GM19035 (cell line): ENCODE measurements around the gene STAT5B.
A peak's percentile ranks its signal among the peaks of the same experiment; 100 is the strongest.
"Not testable (repeated sequence)": the region's sequence is repeated elsewhere in the genome, so short reads cannot be mapped to it uniquely, and the experiment has no call there.

Experiments
- ATAC-seq: cut with Tn5 transposase; IDR thresholded peaks from one replicate; pipeline ENCODE4 v1.9.1; 2021; ENCODE audit not compliant: unreplicated experiment

STAT5B gene

DNA sequence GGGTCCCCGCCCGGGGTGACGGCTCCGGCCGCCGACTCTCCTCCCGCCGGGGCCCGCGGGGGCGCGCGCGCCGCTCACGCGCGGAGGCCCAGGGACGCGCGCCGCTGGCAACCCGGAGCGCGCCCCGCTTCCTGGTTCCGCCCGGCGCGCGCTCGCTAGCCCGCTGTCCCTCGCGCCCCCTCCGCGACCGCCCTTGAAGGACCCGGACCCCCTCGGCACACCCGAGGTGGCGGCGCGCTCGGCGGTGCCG, at the start of gene STAT5B:
Gene STAT5B (minus strand): TSS at position 33 of the 250 bp plus-strand sequence. CDS start 44,264 bp downstream, outside the sequence.
- peak; percentile 62 for ATAC-seq

GRCh38 chr17:42325026-42325425, 48.8 kb upstream of the STAT5B start:
- ATAC-seq: no peak

DNA sequence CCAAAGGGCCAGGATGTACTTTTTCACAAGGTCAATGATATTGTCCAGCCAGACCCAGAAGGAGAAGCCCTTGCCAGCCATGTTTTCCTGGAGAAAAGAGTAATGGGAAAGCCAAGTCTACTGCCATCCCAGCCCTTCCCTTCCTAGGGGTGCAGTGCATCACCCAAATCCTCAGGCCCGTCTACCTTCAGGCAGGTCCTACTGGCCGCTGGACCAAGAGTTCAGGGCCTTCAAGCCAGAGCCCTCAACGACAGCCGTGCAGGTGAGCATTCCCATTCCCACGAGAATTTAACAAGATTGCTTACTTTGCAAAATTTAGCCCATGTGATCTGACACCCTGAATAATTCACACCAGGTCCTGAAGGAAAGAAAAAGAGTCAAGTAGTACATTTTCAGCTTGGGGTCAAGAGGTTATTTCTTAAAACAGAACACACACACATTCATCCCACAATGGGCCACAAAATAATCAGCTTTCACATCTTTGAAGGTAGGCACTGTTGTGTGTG, 47.1 kb upstream of the STAT5B start:
- no peak for ATAC-seq

DNA sequence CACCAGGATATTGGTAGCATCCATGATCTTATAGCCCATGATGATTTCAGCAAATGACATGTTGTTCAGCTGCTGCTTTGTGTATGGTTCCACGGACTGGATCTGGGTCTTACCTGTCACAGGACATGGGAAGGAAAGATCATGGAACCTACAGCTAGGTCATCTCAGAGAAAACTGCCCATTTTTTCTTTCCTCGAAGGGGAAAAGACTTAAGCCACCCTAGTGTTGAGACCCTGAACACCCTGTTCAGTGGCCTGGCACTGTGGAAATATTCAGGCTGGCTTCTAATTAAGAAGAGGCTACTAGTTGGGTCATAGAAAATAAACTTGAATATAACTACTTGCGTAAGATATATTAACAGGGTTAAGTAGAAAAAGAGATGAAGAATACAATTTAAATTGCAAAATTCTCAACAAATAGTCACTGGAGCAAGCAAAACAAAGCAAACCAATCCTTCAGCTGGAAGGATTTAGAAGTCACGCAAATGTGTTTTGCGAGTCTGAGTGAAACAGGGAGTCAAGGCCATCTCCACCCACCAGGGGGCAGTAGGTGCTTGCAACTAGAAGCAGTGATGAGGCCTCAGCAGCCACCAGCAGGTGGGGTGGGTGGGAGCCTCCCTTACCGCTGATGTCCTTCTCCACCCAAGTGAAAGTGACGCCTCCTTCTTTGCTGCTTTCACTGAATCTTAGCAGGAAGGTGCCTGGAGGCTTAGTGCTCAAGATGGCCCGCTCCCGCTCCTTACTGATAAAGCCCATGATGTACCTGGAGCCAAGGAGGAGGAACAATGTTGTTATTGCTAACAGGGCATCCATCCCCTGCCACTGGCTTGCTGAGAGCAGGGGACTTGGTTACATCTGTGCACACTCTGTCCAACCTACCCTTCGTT, 46.4 kb upstream of the STAT5B start:
- ATAC-seq: peak; percentile 81

GRCh38 chr17:42321555-42321954, 45.4 kb upstream of the STAT5B start:
- no peak for ATAC-seq

GRCh38 chr17:42317967-42318366, 41.8 kb upstream of the STAT5B start:
- ATAC-seq: not testable (repeated sequence)

- no peak for ATAC-seq
Observed at GRCh38 chr17:42317266-42317845, 41.2 kb upstream of the STAT5B start.

- no peak for ATAC-seq
Observed at GRCh38 chr17:42316755-42317154, 40.6 kb upstream of the STAT5B start.

DNA sequence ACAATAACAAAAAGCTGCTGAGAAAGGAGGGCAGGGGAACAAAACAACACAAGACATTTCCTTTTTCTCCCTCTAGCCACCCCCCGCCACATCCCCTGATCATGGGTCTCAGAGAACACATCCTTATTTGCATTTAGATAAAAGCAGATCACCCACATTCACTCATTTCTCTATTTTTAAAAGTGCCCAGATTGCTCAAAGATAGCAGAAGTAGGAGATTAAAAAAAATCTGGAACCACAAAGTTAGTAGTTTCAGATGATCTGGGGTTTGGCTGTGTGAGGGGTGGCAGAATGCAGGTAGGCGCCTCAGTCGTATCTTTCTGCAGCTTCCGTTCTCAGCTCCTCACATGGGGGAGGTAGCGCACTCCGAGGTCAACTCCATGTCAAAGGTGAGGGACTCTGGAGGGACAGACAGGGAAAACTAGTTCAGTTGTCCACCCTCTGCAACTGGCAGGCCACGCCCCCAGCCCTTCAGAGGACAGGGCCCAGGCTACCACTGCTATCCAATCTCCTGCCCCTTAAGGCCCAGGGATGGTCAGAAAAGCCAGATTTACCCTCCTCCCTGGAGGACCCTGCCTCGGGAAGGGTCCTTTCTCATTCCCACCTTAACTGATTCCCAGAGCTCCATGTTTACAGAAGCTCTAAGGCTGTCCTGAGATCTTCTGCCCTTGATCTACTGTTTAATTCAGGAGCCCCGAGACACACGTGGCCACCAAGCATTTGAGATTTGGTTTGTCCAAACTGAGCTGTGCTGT, 39.4 kb upstream of the STAT5B start:
- peak; percentile 54 for ATAC-seq

DNA sequence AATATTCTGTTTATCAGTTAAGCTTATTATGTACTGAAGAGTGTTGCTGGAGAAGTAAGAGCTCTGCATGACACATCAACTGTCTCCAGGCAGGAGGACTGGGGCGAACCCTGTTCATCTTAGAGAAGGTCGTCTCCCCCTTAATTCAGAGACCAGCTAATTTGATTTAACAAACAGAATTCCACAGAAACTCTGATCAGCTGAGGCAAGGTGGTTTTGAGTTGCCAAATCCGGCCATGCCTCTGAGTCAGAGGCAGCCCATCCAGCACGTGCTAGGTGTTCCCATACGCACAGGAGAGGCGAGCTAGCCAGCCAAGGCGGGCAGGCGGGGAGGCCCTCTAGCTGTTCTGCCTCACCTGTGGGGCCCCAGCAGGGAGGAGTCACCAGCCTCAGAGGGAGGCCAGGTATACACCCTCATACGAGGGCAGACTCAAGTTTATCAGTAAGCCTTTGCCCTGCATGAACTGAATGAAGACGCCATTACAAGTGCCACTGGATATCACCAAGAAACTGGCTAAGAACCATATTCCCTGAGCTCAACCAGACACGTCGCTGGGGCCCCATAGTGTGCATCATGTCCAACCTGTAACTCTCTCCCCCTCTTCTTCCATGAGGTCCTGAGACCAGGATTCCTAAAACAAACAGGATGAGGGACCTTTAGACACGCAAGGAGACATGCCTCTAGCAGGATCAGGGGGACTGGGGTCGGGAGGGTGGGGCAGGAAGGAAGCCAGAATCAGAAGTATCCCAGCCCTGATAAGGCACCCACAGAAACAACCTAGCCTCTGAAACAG, 37.8 kb upstream of the STAT5B start:
- no peak for ATAC-seq

- ATAC-seq: no peak
Observed at GRCh38 chr17:42313389-42313772, 37.2 kb upstream of the STAT5B start.

DNA sequence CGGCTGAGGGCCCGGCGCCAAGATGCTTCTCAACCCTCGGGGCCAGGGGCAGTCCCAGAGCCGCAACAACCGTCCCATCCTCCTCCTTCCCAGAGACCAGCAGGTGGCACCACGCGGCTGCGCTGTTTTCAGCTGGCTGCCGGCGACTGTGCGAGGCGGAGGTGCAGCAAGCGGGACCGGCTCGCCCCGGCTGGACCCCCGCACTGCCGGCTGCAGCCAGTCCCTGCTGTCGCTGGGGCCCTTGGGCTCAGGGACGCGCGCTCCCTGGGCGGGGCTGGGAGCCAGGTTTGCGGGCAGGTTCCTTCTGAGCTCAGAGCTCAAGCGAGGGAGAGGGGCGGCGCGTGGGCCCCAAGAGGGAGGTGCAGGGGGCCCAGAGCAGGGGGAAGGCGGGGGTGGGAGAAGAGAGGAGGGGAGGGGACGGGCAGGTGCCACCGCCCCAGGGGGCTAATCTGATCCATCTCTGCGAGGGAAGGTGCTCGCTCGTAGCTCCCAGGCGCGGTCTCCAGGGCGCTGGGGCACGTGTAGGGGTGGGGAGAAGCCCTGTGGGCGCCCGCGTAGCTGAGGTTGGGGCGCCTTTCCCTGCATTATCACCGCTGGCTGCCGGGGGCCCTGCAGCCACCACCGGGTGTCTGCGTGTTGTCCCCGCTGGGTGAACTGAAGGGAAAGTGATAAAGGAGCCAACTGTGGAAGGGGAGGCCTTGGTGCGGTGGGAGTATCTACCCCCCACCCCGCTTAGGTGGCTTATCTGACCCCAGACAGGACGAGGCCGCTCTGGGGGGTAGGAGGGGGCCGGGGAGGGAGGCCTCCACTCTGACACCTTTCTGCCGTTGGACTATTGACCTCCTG, 36.3 kb upstream of the STAT5B start:
- ATAC-seq: no peak

DNA sequence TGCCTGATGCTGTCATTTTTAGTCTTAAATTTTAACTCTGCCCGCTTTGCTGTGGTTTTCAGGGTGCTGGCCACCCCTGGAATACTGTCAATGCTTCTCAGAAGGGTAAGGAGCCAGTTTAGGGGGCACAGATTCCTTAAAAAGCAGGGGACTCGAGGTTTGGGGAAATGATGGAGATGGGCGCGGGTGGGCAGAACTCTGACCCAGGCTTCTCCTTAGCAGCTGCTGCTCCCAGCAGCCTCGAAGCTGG, 35.8 kb upstream of the STAT5B start:
- ATAC-seq: no peak

GRCh38 chr17:42311240-42312034, 35.2 kb upstream of the STAT5B start:
- ATAC-seq: no peak

GRCh38 chr17:42310787-42311215, 34.6 kb upstream of the STAT5B start:
- no peak for ATAC-seq

DNA sequence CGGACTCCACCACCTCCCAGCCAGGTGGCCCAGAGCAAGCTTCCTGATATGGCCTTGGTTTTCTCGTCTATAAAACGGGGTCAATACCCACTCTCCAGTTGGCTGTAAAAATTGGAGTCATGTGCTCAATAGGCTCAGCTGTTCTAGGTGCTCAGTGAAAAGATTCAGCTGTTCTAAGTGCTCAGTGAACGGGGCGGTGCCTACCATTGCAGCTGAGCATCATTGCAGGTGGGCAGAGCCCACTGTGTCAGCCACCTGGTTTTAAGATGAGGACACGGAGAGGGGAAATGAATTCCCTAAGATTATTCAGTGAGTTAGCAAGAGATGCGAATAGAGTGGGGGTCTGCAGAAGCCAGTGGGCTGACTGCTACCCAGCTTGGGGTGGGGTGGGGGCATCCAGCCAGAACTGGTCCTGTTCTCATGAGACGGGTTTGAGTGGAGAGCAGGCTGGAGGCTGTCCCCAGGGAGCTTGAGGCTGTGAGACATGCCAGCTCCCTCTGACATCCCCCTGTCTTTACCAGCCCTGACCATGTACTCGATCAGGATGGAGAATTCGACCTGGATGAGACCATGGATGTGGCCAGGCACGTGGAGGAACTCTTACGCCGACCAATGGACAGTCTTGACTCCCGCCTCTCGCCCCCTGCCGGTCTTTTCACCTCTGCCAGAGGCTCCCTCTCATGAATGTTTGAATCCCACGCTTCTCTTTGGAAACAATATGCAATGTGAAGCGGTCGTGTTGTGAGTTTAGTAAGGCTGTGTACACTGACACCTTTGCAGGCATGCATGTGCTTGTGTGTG, 34.0 kb upstream of the STAT5B start:
- ATAC-seq: no peak

DNA sequence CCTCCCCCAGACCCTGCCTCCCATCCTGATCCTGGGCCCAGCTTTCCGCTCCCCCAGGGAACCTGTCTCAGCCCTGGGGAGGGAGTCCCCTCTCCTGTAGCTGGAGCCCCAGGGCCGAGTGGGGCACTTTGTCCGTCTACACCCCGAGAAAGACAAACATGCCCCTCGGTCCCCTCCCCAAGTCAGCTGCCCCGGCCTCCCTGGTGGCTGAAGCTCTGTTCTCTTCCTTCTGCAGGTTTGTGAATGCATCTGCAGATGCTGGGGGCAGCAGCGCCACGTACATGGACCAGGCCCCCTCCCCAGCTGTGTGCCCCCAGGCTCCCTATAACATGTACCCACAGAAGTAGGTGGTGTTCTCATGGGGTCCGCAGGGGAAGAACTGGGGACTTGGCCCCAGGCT, 33.0 kb upstream of the STAT5B start:
- no peak for ATAC-seq

- no peak for ATAC-seq
Observed at GRCh38 chr17:42308446-42308845, 32.3 kb upstream of the STAT5B start.
